Stomach (tissue), 9 donors: Measurements from ENCODE around the gene TPRN. TPM values are rescaled to one million over a fixed set of nuclear protein-coding genes. Genes with fewer than 3 reads are reported as not detected.
A peak's percentile ranks its signal among the peaks of the same experiment; 100 is the strongest.

ENCODE experiments used
- DNase-seq, 2 donors: peaks; one replicate each; pipeline versions ENCODE4 v3.0.0 to v3.0.0-alpha.2; 2013 to 2019
- H3K27ac ChIP-seq, 5 donors: fragments of 200-600 bp in 4 of 5; sonication (generic) in 4 of 5; one replicate each; pipeline ENCODE4 v1.5.1; 2013 to 2019; ENCODE audit warnings: mild to moderate bottlenecking in 1 of 5, moderate library complexity in 1 of 5
- H3K27me3 ChIP-seq, 3 donors: fragments of 200-600 bp; sonication (generic); one replicate each; pipeline ENCODE4 v1.5.1; 2017 to 2019; ENCODE audit warnings: mixed run types in 1 of 3
- H3K36me3 ChIP-seq, 4 donors: fragments of 200-600 bp; sonication (generic); 1 replicate in 3 of 4; 2 replicates in 1 of 4; pipeline ENCODE4 v1.5.1; 2016 to 2019
- H3K4me1 ChIP-seq, 4 donors: fragments of 200-600 bp; sonication (generic); one replicate each; pipeline ENCODE4 v1.5.1; 2016 to 2019
- H3K4me3 ChIP-seq, 4 donors: fragments of 200-600 bp; sonication (generic) in 3 of 4; one replicate each; pipeline ENCODE4 v1.5.1; 2016 to 2019; ENCODE audit warnings: mild to moderate bottlenecking in 1 of 4
- H3K9me3 ChIP-seq, 4 donors: fragments of 200-600 bp; sonication (generic); one replicate each; pipeline ENCODE4 v1.5.1; 2016 to 2019
- EP300 ChIP-seq: sonication (generic); formaldehyde crosslinking; IDR thresholded peaks from one replicate; pipeline ENCODE4 v1.6.1; 2017; ENCODE audit warnings: antibody characterized with exemption
- POLR2A ChIP-seq, 4 donors: fragments of 450-650 bp; IDR thresholded peaks; one replicate each; pipeline ENCODE4 v1.6.1; 2016; ENCODE audit warnings: antibody characterized with exemption in 4 of 4, control low read depth in 2 of 4, mild to moderate bottlenecking in 1 of 4, moderate library complexity in 1 of 4
- POLR2AphosphoS5 ChIP-seq, 3 donors: sonication (generic); formaldehyde crosslinking; IDR thresholded peaks; one replicate each; pipeline ENCODE4 v1.6.1; 2016; ENCODE audit warnings: antibody characterized with exemption in 3 of 3
- WGBS, 5 donors: extraction: QIAGEN DNeasy Blood & Tissue Kit in 3 of 5; methylation state at CpG; one replicate each; pipeline versions ENCODE4 v1.1.5 to v1.1.7; 2013 to 2018; 5-methylcytosine and 5-hydroxymethylcytosine counted together
- intact Hi-C: fragments of 100-400 bp; cut with DNase I; formaldehyde crosslinking; loops from one replicate; pipeline ENCODE4 v1.15.1; 2023; ENCODE audit warnings: low total_unique reads
- polyA plus RNA-seq, 3 donors: library from polyadenylated mRNA; stranded (reverse); fragments of 200-250 nt; gene quantifications; one replicate each; pipeline ENCODE4 v1.2.3, GENCODE V29; 2013
- total RNA-seq, 5 donors: library from RNA; depleted of rRNA; stranded (reverse); fragments of >200 nt; gene quantifications; one replicate each; pipeline versions ENCODE4 v1.1.0 to v1.2.3, GENCODE V29; 2014 to 2016
- TF ChIP-seq, protein P1 (sequence below), 7 experiments: fragments of 450-650 bp in 4 of 7; fragments of 200-600 bp in 3 of 7; sonication (generic) in 3 of 7; IDR thresholded peaks; one replicate each; pipeline ENCODE4 v1.5.1; 2016 to 2019; ENCODE audit warnings: antibody characterized with exemption in 7 of 7, control low read depth in 2 of 7, mild to moderate bottlenecking in 1 of 7
- donor health status: healthy with polysubstance abuse.
- donor health status: Bipolar disorder and iron deficiency.
- donor health status: healthy.

Gene TPRN
- total and polyA plus RNA-seq, 8 donors: 8.8 to 161 (median 24.6) TPM

DNA sequence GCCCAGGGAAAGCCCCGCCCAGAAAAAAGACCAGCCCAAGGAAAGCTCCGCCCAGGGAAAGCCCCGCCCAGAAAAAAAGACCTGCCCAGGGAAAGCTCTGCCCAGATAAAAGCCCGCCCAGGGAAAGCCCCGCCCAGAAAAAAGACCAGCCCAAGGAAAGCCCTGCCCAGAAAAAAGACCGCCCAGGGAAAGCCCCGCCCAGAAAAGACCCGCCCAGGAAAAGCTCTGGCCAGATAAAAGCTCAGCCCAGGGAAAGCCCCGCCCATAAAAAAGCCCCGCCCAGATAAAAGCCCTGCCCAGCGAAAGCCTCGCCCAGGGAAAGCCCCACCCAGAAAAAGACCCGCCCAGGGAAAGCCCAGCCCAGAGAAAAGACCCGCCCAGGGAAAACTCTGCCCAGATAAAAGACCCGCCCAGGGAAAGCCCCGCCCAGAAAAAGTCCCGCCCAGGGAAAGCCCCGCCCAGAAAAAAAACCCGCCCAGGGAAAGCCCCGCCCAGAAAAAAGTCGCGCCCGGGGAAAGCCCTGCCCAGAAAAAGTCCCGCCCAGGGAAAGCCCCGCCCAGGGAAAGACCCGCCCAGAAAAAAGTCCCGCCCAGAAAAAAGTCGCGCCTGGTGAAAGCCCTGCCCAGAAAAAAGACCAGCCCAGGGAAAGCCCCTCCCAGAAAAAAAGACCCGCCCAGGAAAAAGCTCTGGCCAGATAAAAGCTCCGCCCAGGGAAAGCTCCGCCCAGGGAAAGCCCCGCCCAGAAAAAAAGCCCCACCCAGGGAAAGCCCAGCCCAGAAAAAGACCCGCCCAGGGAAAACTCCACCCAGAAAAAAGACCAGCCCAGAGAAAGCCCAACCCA lies 49.7 kb downstream of the TPRN start:
- Histone ChIP-seq H3K4me1 (no peaks in the 10 kb centered on the region), H3K27ac (no peak overlapping the region), H3K9me3 (peaks cover 0 to 3% (median 0%) of the 10 kb centered on the region in 4 donors), H3K27me3 (peaks cover 3 to 66% (median 32%) of the 10 kb centered on the region in 3 donors), H3K36me3 (no peaks in the 10 kb centered on the region), H3K4me3 (no peak overlapping the region)
- TF ChIP-seq POLR2A (IDR thresholded peaks at IDR 0.05) (no peak), EP300 (no peak), POLR2AphosphoS5 (IDR thresholded peaks at IDR 0.05) (no peak)
- TF ChIP-seq, protein P1, sequence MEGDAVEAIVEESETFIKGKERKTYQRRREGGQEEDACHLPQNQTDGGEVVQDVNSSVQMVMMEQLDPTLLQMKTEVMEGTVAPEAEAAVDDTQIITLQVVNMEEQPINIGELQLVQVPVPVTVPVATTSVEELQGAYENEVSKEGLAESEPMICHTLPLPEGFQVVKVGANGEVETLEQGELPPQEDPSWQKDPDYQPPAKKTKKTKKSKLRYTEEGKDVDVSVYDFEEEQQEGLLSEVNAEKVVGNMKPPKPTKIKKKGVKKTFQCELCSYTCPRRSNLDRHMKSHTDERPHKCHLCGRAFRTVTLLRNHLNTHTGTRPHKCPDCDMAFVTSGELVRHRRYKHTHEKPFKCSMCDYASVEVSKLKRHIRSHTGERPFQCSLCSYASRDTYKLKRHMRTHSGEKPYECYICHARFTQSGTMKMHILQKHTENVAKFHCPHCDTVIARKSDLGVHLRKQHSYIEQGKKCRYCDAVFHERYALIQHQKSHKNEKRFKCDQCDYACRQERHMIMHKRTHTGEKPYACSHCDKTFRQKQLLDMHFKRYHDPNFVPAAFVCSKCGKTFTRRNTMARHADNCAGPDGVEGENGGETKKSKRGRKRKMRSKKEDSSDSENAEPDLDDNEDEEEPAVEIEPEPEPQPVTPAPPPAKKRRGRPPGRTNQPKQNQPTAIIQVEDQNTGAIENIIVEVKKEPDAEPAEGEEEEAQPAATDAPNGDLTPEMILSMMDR (IDR thresholded peaks at IDR 0.05): no peak
- intact Hi-C loops: no loop called here
- DNase-seq: peak; percentile 49 to 67
- 16 to 30% (median 29%) methylated on average over 34 of the region's 34 CpGs for WGBS, 5 donors

DNA sequence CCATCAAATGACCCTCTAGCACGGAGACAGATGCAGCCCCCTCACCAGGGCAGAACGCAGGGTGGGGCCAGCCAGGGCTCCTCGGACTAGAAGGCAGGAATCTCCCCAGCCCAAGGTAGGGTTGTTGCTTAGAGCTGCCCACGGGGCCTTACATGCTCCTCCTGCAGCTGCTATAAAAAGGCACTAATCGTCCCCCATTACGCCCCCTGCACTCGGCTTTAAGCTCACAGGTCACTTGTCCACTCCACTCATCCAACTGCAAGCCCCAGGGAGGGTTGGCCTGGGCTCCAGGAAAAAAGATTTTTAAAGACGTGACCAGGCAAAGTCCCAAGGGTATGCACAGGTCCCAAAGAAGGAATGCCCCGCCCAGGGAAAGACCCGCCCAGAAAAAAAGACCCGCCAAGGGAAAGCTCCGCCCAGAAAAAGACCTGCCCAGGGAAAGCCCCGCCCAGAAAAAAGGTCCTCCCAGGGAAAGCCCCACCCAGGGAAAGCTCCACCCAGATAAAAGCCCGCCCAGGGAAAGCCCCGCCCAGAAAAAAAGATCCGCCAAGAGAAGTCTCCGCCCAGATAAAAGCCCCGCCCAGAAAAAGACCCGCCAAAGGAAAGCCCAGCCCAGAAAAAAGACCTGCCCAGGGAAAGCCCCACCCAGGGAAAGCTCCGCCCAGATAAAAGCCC lies 50.5 kb downstream of the TPRN start:
- peaks cover 3 to 65% (median 29%) of the 10 kb centered on the region in 3 donors for H3K27me3 ChIP-seq
- no peak for TF ChIP-seq POLR2A (IDR thresholded peaks at IDR 0.05)
- no peak overlapping the region for H3K4me3 ChIP-seq
- H3K27ac ChIP-seq: no peak overlapping the region
- intact Hi-C loops: no loop called here
- no peaks in the 10 kb centered on the region for H3K36me3 ChIP-seq
- peaks cover 0 to 3% (median 0%) of the 10 kb centered on the region in 4 donors for H3K9me3 ChIP-seq
- 47 to 62% (median 61%) methylated on average over 19 to 20 of the region's 20 CpGs for WGBS, 5 donors
- DNase-seq: peak in 1 of 2 donors; percentile 47
- H3K4me1 ChIP-seq: no peaks in the 10 kb centered on the region

- Histone ChIP-seq H3K27ac (no peak overlapping the region), H3K4me1 (no peaks in the 10 kb centered on the region), H3K9me3 (peaks cover 0 to 3% (median 0%) of the 10 kb centered on the region in 4 donors), H3K4me3 (no peak overlapping the region), H3K36me3 (no peaks in the 10 kb centered on the region), H3K27me3 (peaks cover 3 to 60% (median 28%) of the 10 kb centered on the region in 3 donors)
- DNase-seq: no peak
- intact Hi-C loops: no loop called here
- TF ChIP-seq EP300 (no peak), POLR2AphosphoS5 (IDR thresholded peaks at IDR 0.05) (no peak), POLR2A (IDR thresholded peaks at IDR 0.05) (no peak)
- TF ChIP-seq, protein P1 (IDR thresholded peaks at IDR 0.05): no peak
- WGBS, 5 donors: 67 to 77% (median 76%) methylated on average over 4 to 5 of the region's 5 CpGs
Measured at GRCh38 chr9:137149363-137149762, 51.2 kb downstream of the TPRN start.

- Histone ChIP-seq H3K4me3 (no peak overlapping the region), H3K36me3 (no peaks in the 10 kb centered on the region), H3K27ac (no peak overlapping the region), H3K27me3 (peaks cover 3 to 61% (median 28%) of the 10 kb centered on the region in 3 donors), H3K4me1 (no peaks in the 10 kb centered on the region), H3K9me3 (peaks cover 0 to 3% (median 0%) of the 10 kb centered on the region in 4 donors)
- no peak for DNase-seq
- intact Hi-C loops: no loop called here
- no peak for TF ChIP-seq POLR2A (IDR thresholded peaks at IDR 0.05)
- WGBS, 5 donors: 79 to 87% (median 83%) methylated on average over 14 to 19 of the region's 19 CpGs
Measured at GRCh38 chr9:137148661-137149060, 51.9 kb downstream of the TPRN start.

GRCh38 chr9:137148242-137148641 lies 52.3 kb downstream of the TPRN start:
- Histone ChIP-seq H3K27ac (no peak overlapping the region), H3K4me3 (no peak overlapping the region), H3K36me3 (no peaks in the 10 kb centered on the region), H3K4me1 (no peaks in the 10 kb centered on the region), H3K27me3 (peaks cover 3 to 62% (median 31%) of the 10 kb centered on the region in 3 donors), H3K9me3 (peaks cover 0 to 3% (median 0%) of the 10 kb centered on the region in 4 donors)
- intact Hi-C loops: no loop called here
- no peak for TF ChIP-seq POLR2AphosphoS5 (IDR thresholded peaks at IDR 0.05)
- no peak for TF ChIP-seq EP300
- no peak for TF ChIP-seq POLR2A (IDR thresholded peaks at IDR 0.05)
- TF ChIP-seq, protein P1 (IDR thresholded peaks at IDR 0.05): no peak
- DNase-seq: no peak
- WGBS, 5 donors: 67 to 75% (median 69%) methylated on average over 15 to 27 of the region's 27 CpGs
